ENCODE results near the gene KLK4.

KLK4 gene, protein sequence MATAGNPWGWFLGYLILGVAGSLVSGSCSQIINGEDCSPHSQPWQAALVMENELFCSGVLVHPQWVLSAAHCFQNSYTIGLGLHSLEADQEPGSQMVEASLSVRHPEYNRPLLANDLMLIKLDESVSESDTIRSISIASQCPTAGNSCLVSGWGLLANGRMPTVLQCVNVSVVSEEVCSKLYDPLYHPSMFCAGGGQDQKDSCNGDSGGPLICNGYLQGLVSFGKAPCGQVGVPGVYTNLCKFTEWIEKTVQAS

DNA sequence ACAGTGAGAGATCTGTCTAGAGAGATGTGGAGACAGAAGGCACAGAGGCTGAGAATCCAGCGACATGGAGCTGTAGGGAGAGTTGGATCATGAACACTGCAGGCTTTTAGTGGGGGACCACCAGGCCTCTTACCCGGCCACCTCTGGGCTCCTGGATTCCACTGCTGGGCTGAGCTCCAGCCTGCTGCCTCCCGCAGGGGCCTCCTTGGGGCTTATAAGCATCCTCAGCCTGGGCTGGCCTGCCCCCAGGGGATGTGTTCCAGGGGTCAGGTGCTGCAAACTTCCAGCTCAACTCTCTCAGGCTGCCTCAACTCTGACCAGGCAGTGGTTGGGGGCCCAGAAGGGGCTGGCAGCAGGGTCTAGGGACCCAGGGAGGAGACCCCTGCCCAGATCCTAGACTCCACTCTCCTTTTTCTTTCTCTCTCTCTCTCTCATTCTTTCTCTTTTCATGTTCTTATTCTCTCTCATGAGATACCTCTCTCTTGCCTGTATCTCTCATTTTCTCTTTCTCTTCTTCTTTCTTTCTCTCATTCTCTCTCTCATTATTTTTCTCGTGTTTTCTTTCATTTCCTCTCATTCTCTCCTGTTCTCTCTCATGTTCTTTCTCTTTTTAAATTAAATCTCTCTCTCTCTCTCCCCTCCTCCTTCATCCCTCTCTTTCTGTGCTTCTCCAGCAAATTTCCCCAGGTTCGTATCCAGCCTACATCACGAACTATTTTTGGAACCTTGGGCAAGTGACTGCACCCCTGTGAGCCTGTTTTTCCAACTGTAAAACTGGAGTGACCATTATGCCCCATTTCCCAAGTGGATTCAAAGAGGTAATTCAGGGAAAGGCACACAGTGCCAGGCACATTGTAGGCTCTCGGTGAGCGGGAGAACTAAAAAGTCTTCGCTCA lies at the start of gene KLK4:
KLK4 (minus strand) TSS at position 190 of the 896 bp plus-strand sequence. CDS start 657 bp downstream, outside the sequence.
- Histone ChIP-seq H3K27ac (no peak within 1 kb of the TSS), H4K20me1 (no peaks in the 10 kb centered on the region; the same call in 1 of the 2 replicates), H3K27me3 (peaks cover 54% of the 10 kb centered on the region), H3K4me1 (0 out of 2 replicates have a peak, but pooled peaks cover 7% of the 10 kb centered on the region), H3K36me3 (no peaks in the 10 kb centered on the region), H3K4me3 (no peak within 1 kb of the TSS), H3K9ac (no peak within 1 kb of the TSS), H3K4me2 (no peak within 1 kb of the TSS), H3K9me3 (no peaks in the 10 kb centered on the region)
- no peak for TF ChIP-seq Cebpa-rat (IDR thresholded peaks at IDR 0.05)

DNA sequence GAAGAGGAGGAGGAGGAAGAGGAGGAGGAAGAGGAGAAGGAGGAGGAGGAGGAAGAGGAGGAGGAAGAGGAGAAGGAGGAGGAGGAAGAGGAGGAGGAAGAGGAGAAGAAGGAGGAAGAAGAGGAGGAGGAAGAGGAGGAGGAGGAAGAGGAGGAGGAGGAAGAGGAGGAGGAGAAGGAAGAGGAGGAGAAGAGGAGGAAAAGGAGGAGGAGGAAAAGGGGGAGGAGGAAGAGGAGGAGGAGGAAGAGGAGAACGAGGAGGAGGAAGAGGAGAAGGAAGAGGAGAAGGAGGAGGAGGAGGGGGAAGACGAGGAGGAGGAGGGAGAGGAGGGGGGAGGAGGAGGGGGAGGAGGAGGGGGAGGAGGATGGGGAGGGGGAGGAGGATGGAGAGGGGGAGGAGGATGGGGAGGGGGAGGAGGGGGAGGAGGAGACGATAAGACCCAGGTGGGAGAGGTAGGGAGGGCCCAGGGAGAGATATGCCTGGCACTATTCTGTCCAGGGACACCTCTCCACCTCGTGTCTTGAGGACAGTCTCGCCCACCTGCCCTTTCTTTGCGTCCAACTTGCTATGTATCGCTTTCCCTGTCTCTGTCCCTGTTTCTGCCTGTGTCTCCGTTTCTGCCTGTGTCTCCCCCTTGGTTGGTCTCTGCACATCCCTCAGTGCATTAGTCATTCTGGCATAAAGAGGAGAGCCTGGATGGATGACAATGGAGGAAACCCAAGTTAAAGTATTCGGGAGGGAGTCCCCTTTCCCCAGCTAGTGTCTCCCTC lies 48.7 kb upstream of the KLK4 start:
- H3K4me1 ChIP-seq = no peaks in the 10 kb centered on the region
- no peak overlapping the region for H3K27ac ChIP-seq
- no peak for TF ChIP-seq Cebpa-rat (IDR thresholded peaks at IDR 0.05)
- H3K4me2 ChIP-seq = no peak overlapping the region
- no peak overlapping the region for H3K4me3 ChIP-seq
- H3K36me3 ChIP-seq = no peaks in the 10 kb centered on the region
- H3K9me3 ChIP-seq = no peaks in the 10 kb centered on the region
- H3K27me3 ChIP-seq = no peaks in the 10 kb centered on the region
- no peak overlapping the region for H3K9ac ChIP-seq
- no peaks in the 10 kb centered on the region for H4K20me1 ChIP-seq

DNA sequence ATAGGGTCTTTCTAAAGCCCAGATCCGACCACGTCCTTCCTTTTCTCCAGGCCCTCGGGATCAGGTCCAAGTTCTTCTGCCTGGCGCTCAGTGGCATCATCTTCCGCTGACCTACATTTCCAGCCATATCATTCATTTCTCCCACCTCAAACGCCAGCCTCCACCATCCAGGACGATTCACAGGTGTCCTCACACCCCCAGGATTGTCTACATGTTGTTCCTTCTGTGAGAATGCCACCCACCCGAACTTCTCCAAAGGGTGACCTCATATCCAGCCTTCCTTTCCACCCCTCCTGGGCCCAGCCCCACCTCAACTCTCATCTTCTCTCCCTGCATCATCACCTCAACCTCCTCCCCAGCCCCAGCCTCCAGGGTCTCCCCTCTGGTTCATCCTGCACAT lies 46.4 kb upstream of the KLK4 start:
- Histone ChIP-seq H3K36me3 (no peaks in the 10 kb centered on the region), H3K4me1 (no peaks in the 10 kb centered on the region), H3K27me3 (no peaks in the 10 kb centered on the region), H3K4me3 (no peak overlapping the region), H3K9me3 (no peaks in the 10 kb centered on the region), H3K4me2 (no peak overlapping the region), H3K9ac (no peak overlapping the region), H4K20me1 (no peaks in the 10 kb centered on the region), H3K27ac (no peak overlapping the region)
- TF ChIP-seq Cebpa-rat (IDR thresholded peaks at IDR 0.05) = no peak

DNA sequence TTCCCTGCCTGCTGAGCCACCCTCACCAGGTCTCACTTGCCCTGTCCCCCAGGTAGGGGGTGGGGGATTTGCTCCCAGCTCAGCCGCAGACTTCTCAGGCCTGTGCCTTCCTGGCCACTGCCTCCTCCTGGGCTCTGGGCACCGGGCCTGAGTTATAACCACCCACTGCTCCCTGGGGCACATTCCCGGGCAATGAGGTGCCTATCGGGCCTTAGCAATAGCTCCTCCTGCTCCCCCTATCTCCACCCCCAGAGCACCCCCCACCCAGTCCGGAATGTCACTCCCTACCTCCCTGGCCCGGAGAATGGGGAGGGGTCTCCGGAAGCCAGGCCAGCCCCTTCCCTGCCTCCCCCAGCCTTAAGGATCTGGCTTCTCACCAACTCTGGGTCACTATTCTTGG lies 41.7 kb upstream of the KLK4 start, which contains the start of gene KLK5:
KLK5 (minus strand) TSS at position 129 of the 400 bp plus-strand sequence. CDS start 381 bp downstream, outside the sequence.
- Histone ChIP-seq H3K27me3 (no peaks in the 10 kb centered on the region), H3K4me3 (no peak within 1 kb of the TSS), H3K36me3 (no peaks in the 10 kb centered on the region), H4K20me1 (no peaks in the 10 kb centered on the region), H3K9me3 (no peaks in the 10 kb centered on the region), H3K4me1 (no peaks in the 10 kb centered on the region), H3K4me2 (no peak within 1 kb of the TSS), H3K27ac (no peak within 1 kb of the TSS), H3K9ac (no peak within 1 kb of the TSS)
- TF ChIP-seq Cebpa-rat (IDR thresholded peaks at IDR 0.05) = no peak

DNA sequence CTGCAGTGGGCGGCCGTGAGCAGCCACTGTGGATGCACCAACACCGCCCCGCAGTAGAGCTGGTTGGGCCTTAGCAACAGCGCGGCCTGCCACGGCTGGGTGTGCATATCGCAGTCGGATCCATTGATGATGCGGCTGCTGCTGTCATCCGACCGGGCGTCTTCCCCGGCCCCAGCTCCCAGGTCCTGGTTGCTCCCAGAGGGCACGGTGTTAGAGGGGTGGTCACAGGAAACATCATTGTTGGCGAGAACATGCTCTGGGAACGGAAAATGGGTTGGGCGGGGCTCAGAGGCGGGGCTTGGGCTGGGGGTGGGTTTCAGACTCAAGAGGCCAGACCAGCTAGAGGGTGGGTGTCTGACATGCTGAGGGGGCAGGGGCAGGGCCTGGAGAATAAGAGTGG lies 38.7 kb upstream of the KLK4 start:
- Histone ChIP-seq H3K9ac (no peak overlapping the region), H3K4me2 (no peak overlapping the region), H3K4me1 (no peaks in the 10 kb centered on the region), H3K27ac (no peak overlapping the region), H3K4me3 (no peak overlapping the region), H3K9me3 (no peaks in the 10 kb centered on the region), H3K36me3 (no peaks in the 10 kb centered on the region), H3K27me3 (no peaks in the 10 kb centered on the region), H4K20me1 (no peaks in the 10 kb centered on the region)
- TF ChIP-seq Cebpa-rat (IDR thresholded peaks at IDR 0.05) = no peak

DNA sequence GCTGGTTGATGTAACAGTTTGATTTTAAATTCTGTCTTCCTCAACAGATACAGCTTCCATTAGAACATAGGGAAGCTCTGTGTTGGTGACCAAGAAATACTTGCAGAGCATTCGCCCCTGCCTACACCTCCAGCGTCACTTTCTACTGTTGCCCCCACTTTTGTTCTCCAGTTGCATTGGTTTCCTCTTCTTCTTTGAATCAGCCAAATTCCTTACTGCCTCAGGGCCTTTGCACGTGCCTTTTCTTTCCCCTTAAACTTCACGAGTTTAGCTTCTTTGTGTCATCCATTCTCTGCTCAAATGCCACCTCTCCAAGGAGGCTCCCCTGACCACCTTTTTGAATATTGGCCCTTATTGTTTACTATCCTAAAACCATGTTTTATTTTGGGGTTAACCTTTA lies 35.9 kb upstream of the KLK4 start:
- no peaks in the 10 kb centered on the region for H3K27me3 ChIP-seq
- H3K4me2 ChIP-seq = no peak overlapping the region
- H4K20me1 ChIP-seq = no peaks in the 10 kb centered on the region
- no peaks in the 10 kb centered on the region for H3K36me3 ChIP-seq
- no peaks in the 10 kb centered on the region for H3K4me1 ChIP-seq
- H3K4me3 ChIP-seq = no peak overlapping the region
- H3K9me3 ChIP-seq = no peaks in the 10 kb centered on the region
- H3K9ac ChIP-seq = no peak overlapping the region
- TF ChIP-seq Cebpa-rat (IDR thresholded peaks at IDR 0.05) = no peak
- no peak overlapping the region for H3K27ac ChIP-seq

DNA sequence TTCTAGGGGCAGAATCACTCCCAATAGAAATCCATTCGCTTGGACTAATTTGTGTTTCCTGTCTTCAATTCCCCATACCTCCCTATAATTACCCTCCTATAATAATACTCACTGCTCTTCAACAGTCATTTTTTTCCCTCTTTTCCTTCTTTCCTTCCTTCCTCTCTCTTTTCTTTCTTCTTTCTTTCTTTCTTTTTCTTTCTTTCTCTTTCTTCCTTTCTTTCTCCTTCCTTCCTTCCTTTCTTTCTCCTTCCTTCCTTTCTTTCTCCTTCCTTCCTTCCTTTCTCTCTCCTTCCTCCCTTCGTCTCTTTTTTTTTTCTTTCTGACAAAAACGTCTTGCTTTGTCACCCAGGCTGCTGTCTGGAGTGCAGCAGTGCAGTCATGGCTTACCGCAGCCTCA lies 33.6 kb upstream of the KLK4 start:
- Histone ChIP-seq H3K27me3 (no peaks in the 10 kb centered on the region), H3K9me3 (no peaks in the 10 kb centered on the region), H3K4me3 (no peak overlapping the region), H3K4me1 (no peaks in the 10 kb centered on the region), H3K27ac (no peak overlapping the region), H3K36me3 (no peaks in the 10 kb centered on the region), H3K4me2 (no peak overlapping the region), H4K20me1 (no peaks in the 10 kb centered on the region), H3K9ac (no peak overlapping the region)
- TF ChIP-seq Cebpa-rat (IDR thresholded peaks at IDR 0.05) = no peak

DNA sequence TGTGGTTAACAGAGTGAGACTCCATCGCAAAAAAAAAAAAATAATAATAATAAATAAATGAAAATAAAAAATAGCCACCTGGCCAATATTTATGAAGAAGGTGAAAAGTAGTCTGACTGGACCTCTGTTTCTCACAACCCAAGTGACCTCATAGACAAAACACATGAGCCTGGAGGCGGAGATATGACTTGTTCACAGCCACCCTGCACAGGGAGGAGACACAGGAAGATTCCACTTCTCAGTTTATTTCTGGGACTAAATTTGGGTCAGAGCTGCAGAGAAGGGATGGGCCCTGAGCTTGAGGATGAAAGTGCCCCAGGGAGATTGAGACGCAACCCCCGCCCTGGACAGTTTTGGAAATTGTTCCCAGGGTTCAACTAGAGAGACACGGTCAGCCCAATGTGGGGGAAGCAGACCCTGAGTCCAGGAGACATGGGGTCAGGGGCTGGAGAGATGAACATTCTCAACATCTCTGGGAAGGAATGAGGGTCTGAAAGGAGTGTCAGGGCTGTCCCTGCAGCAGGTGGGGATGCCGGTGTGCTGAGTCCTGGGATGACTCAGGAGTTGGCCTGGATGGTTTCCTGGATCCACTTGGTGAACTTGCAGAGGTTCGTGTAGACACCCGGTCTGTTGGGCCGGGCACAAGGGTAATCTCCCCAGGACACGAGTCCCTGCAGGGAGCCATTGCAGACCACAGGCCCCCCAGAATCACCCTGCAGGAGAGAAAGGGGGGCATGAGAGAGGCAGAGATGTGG lies 32.1 kb upstream of the KLK4 start:
- TF ChIP-seq Cebpa-rat (IDR thresholded peaks at IDR 0.05) = no peak
- H3K27ac ChIP-seq = no peak overlapping the region
- H3K9ac ChIP-seq = no peak overlapping the region
- H3K9me3 ChIP-seq = no peaks in the 10 kb centered on the region
- no peak overlapping the region for H3K4me2 ChIP-seq
- H3K27me3 ChIP-seq = no peaks in the 10 kb centered on the region
- H3K36me3 ChIP-seq = no peaks in the 10 kb centered on the region
- no peaks in the 10 kb centered on the region for H3K4me1 ChIP-seq
- no peak overlapping the region for H3K4me3 ChIP-seq
- H4K20me1 ChIP-seq = no peaks in the 10 kb centered on the region

DNA sequence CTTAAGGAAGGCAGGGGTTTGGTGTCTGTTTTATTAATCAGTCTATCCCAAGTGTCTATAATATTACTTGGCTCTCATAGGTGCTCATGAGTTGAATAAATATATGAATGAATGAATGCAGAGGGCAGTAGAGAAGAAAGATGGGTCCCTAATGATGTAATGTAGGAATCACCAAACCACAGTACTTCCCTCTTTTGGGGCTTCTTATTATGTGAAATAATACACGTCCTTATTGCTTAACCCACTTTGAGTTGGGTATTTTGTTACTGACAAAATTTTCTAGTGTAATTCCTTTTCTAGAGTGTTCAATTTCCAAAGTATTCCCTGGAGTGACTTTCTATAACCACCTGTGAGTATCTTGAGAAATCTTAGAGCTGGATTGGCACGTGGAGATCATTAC lies 28.4 kb upstream of the KLK4 start:
- Histone ChIP-seq H3K27me3 (no peaks in the 10 kb centered on the region), H3K4me1 (no peaks in the 10 kb centered on the region), H3K9me3 (no peaks in the 10 kb centered on the region), H3K4me2 (no peak overlapping the region), H3K4me3 (no peak overlapping the region), H4K20me1 (no peaks in the 10 kb centered on the region), H3K9ac (no peak overlapping the region), H3K27ac (no peak overlapping the region), H3K36me3 (no peaks in the 10 kb centered on the region)
- no peak for TF ChIP-seq Cebpa-rat (IDR thresholded peaks at IDR 0.05)
